Small intestine (tissue), 16 donors: ENCODE results near the gene TBX5. TPM values are rescaled to one million over a fixed set of nuclear protein-coding genes. Genes with fewer than 3 reads are reported as not detected.

Experiments used
- DNase-seq, 2 donors: peaks; one replicate each; pipeline versions ENCODE4 v3.0.0 to v3.0.0-alpha.2; 2013
- FAIRE-seq: peaks from 2 replicates; lab custom pipeline; 2012; peaks lifted over from hg19 to GRCh38; lab: Jason Lieb, UNC
- H3K27ac ChIP-seq, 3 donors: one replicate each; pipeline ENCODE4 v1.5.1; 2013; ENCODE audit warnings: low read length in 2 of 3, mild to moderate bottlenecking in 2 of 3, control low read depth in 1 of 3, inconsistent platforms in 1 of 3, low read depth in 1 of 3, moderate library complexity in 1 of 3
- H3K27me3 ChIP-seq, 3 donors: one replicate each; pipeline ENCODE4 v1.6.1; 2013; ENCODE audit warnings: low read length in 3 of 3, inconsistent platforms in 1 of 3; ENCODE audit not compliant: control insufficient read depth in 3 of 3, insufficient read depth in 3 of 3
- H3K36me3 ChIP-seq, 3 donors: one replicate each; pipeline ENCODE4 v1.6.1; 2013; ENCODE audit warnings: low read length in 3 of 3, inconsistent platforms in 1 of 3, low read depth in 1 of 3, mild to moderate bottlenecking in 1 of 3, moderate library complexity in 1 of 3; ENCODE audit not compliant: control insufficient read depth in 3 of 3, insufficient read depth in 2 of 3
- H3K4me1 ChIP-seq, 3 donors: one replicate each; pipeline ENCODE4 v1.6.1; 2013; ENCODE audit warnings: low read length in 2 of 3, inconsistent platforms in 1 of 3, low read depth in 1 of 3, mild to moderate bottlenecking in 1 of 3, moderate library complexity in 1 of 3; ENCODE audit not compliant: control insufficient read depth in 3 of 3, insufficient read depth in 2 of 3
- H3K4me3 ChIP-seq, 3 donors: one replicate each; pipeline ENCODE4 v1.5.1; 2013; ENCODE audit warnings: low read length in 3 of 3, control low read depth in 1 of 3, inconsistent platforms in 1 of 3, low read depth in 1 of 3, mild to moderate bottlenecking in 1 of 3, moderate library complexity in 1 of 3
- H3K9me3 ChIP-seq, 2 donors: one replicate each; pipeline ENCODE4 v1.6.1; 2013; ENCODE audit warnings: low read depth in 1 of 2, low read length in 1 of 2; ENCODE audit not compliant: control insufficient read depth in 2 of 2, insufficient read depth in 1 of 2
- WGBS, 3 donors: extraction: QIAGEN DNeasy Blood & Tissue Kit; methylation state at CpG; one replicate each; pipeline ENCODE4 v1.1.7; 2013; 5-methylcytosine and 5-hydroxymethylcytosine counted together
- long read RNA-seq, 10 donors: transcript quantifications; one replicate each; lab custom pipeline, GENCODE V29; 2026
- polyA plus RNA-seq, 4 donors: library from polyadenylated mRNA; stranded (reverse) in 3 of 4; unstranded in 1 of 4; fragments of 200-250 nt in 3 of 4; fragments of 120-200 nt in 1 of 4; gene quantifications; one replicate each; pipeline versions ENCODE4 v1.2.1 to v1.2.3, GENCODE V29; 2013
- donor health status: healthy with polysubstance abuse.
- donor health status: control.
- donor health status: control.
- donor health status: Bipolar disorder and iron deficiency.
- donor health status: healthy.

TBX5 gene
- polyA plus RNA-seq = not detected
- long read RNA-seq, donor 1 = 0 reads
- long read RNA-seq, donor 2 = 0 reads
- long read RNA-seq, donor 3 = 0 reads
- long read RNA-seq, donor 4 = 0 reads
- long read RNA-seq, donor 5 = 0 reads
- long read RNA-seq, donor 6 = 0 reads
- long read RNA-seq, donor 7 = 0 reads
- long read RNA-seq, donor 8 = 0 reads
- long read RNA-seq, donor 9 = 0 reads
- long read RNA-seq, donor 10 = 0 reads

GRCh38 chr12:114405519-114406271 lies at the start of gene TBX5:
TSS of gene TBX5 (minus strand) at chr12:114406144. CDS start at chr12:114403898, 2,246 bp downstream.
- Histone ChIP-seq H3K27ac (no peak within 1 kb of the TSS), H3K4me1 (no peaks in the 10 kb centered on the region), H3K4me3 (no peak within 1 kb of the TSS), H3K36me3 (no peaks in the 10 kb centered on the region), H3K27me3 (peaks cover 21 to 96% (median 79%) of the 10 kb centered on the region in 3 donors), H3K9me3 (no peaks in the 10 kb centered on the region)
- FAIRE-seq (no peak), DNase-seq (no peak)
- 2 to 6% (median 4%) methylated on average over 32 to 39 of the region's 39 CpGs for WGBS, 3 donors

- DNase-seq (no peak), FAIRE-seq (no peak)
- 38 to 55% (median 42%) methylated on average over 2 of the region's 2 CpGs for WGBS, 3 donors
- Histone ChIP-seq H3K4me1 (no peaks in the 10 kb centered on the region), H3K4me3 (no peak overlapping the region), H3K36me3 (peaks cover 0 to 3% (median 0%) of the 10 kb centered on the region in 3 donors), H3K9me3 (no peaks in the 10 kb centered on the region), H3K27me3 (peaks cover 6 to 51% (median 30%) of the 10 kb centered on the region in 3 donors), H3K27ac (no peak overlapping the region)
Measured at GRCh38 chr12:114451657-114452056, 45.7 kb upstream of the TBX5 start.

DNA sequence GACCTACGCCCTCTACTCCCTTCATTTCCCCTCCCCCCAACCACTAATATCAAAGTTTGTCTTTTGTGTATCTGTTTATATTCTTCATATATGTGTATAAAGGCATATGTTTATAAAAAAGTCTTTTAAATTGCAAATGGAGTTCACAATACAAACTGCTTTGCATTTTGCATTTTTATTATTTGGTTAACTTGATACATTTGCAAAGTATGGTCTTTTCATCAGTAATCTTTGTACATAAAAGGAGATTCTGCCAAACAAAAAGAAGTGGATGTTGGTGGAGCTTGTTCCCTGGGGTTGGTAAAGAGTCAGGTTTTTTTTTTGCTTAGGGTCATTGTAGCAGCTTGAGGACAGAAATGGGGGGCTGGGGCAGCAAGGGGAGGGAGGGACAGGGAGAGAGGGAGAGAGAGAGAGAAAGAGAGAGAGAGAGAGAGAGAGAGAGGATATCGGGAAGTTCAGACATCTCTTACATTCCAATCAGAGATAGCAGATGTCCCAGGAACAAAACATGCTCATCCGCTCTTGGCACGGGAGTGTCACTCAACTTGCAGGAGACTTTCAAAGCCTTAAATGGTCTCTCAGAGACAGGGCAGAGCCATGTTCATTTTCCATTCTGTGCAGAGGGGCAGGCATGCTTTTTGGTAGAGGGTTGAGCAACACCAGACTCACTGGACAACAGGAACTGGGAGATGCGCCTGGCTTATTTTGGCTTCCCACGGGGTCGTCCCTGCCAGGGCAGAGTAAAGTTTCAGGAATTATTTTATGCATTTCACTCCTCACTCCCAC lies 44.8 kb upstream of the TBX5 start:
- DNase-seq (no peak), FAIRE-seq (no peak)
- WGBS, 3 donors = 4 to 11% (median 11%) methylated on average over 7 of the region's 7 CpGs
- H3K4me3 ChIP-seq = no peak overlapping the region
- no peaks in the 10 kb centered on the region for H3K4me1 ChIP-seq
- no peaks in the 10 kb centered on the region for H3K9me3 ChIP-seq
- H3K27ac ChIP-seq = no peak overlapping the region
- peaks cover 6 to 58% (median 38%) of the 10 kb centered on the region in 3 donors for H3K27me3 ChIP-seq
- H3K36me3 ChIP-seq = peaks cover 0 to 3% (median 0%) of the 10 kb centered on the region in 3 donors

- Histone ChIP-seq H3K27me3 (peaks cover 6 to 59% (median 37%) of the 10 kb centered on the region in 3 donors), H3K36me3 (peaks cover 0 to 3% (median 0%) of the 10 kb centered on the region in 3 donors), H3K4me3 (no peak overlapping the region), H3K4me1 (no peaks in the 10 kb centered on the region), H3K27ac (no peak overlapping the region), H3K9me3 (no peaks in the 10 kb centered on the region)
- FAIRE-seq (no peak), DNase-seq (no peak)
- WGBS, 3 donors = 4 to 16% (median 10%) methylated on average over 5 of the region's 5 CpGs
Measured at GRCh38 chr12:114450019-114450418, 44.1 kb upstream of the TBX5 start.

GRCh38 chr12:114448618-114448933 lies 42.6 kb upstream of the TBX5 start:
- 1 to 8% (median 3%) methylated on average over 15 to 23 of the region's 23 CpGs for WGBS, 3 donors
- no peaks in the 10 kb centered on the region for H3K4me1 ChIP-seq
- H3K9me3 ChIP-seq = no peaks in the 10 kb centered on the region
- DNase-seq (no peak), FAIRE-seq (no peak)
- no peak overlapping the region for H3K27ac ChIP-seq
- H3K27me3 ChIP-seq = peaks cover 13 to 69% (median 46%) of the 10 kb centered on the region in 3 donors
- H3K4me3 ChIP-seq = no peak overlapping the region
- H3K36me3 ChIP-seq = no peaks in the 10 kb centered on the region

DNA sequence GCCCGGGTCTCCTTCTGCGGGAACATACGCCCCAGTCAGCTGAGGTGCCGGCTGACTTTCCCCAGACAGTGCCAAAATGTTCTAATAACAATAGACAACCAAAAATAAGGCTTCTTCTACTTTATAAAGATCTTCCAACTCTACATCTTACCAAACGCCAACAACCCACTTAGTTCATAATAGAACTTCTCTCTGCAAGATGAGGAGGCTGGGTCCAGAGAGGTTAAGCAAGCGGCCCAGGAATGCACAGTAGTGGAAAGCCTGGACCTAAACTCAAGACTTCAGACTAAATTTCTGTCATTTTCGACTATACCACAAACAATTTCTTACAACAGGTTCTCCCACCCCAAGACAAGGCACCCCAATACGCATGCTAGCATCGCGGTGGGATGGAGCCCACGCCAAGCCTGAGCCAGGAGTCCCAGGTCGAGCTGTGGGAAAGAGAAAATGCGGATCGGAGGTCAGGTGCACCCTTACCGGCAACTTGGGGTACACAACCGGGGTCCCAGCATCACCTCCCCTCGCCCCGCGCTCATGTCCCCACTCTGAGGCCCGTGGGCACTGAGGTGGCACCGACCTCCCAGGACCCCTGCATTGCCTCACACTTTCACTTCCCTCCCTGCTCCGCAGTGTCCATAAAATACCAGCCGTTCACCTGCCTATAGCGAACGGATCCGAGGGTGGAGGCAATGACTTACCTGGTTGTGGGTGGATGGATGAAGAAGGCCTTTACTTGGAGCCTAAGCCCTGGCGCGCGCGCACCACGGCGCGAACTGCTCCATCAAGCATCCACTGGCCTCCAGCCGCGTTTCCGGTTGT lies 42.1 kb upstream of the TBX5 start:
- FAIRE-seq = no peak
- Histone ChIP-seq H3K4me3 (no peak overlapping the region), H3K36me3 (no peaks in the 10 kb centered on the region), H3K27me3 (peaks cover 14 to 74% (median 46%) of the 10 kb centered on the region in 3 donors), H3K4me1 (no peaks in the 10 kb centered on the region), H3K9me3 (no peaks in the 10 kb centered on the region), H3K27ac (no peak overlapping the region)
- no peak for DNase-seq
- 7 to 15% (median 10%) methylated on average over 35 to 36 of the region's 36 CpGs for WGBS, 3 donors

DNA sequence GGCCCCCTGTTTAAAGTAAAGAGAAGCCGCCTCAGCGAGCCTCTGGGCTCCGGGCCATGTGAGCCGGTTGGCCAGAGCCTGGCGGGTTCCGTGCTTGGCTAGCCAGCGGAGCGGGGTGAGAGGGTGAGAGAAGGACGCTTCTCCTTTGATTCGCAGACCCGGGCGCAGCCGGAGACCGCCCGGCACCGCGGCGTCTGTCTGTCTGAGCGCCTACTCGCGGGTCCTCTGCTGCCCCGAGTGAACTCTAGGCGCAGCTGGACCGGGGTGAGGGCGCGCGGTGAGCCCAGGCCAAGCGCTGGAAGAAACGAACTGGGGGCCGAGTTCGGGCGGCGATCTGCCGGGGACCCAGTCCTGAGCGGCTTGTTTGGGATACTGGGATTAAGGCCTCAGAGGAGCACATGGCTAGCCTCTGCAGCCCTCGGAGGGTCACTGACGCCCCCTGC lies 41.4 kb upstream of the TBX5 start:
- DNase-seq (no peak), FAIRE-seq (no peak)
- no peak overlapping the region for H3K4me3 ChIP-seq
- no peaks in the 10 kb centered on the region for H3K4me1 ChIP-seq
- no peaks in the 10 kb centered on the region for H3K9me3 ChIP-seq
- H3K27ac ChIP-seq = no peak overlapping the region
- H3K36me3 ChIP-seq = no peaks in the 10 kb centered on the region
- WGBS, 3 donors = 2 to 13% (median 5%) methylated on average over 35 to 37 of the region's 37 CpGs
- peaks cover 14 to 79% (median 48%) of the 10 kb centered on the region in 3 donors for H3K27me3 ChIP-seq
